Measurements from ENCODE around the gene RFK. TPM values are rescaled to one million over a fixed set of nuclear protein-coding genes. Genes with fewer than 3 reads are reported as not detected.
"Not testable (repeated sequence)": the region's sequence is repeated elsewhere in the genome, so short reads cannot be mapped to it uniquely, and the experiment has no call there.

Gene RFK
- total RNA-seq, 3 donors from 2014 or later (not counting 1 experiment from before 2014, with no cell fraction given), result 8.7 to 11.5 (median 9.2) TPM

DNA sequence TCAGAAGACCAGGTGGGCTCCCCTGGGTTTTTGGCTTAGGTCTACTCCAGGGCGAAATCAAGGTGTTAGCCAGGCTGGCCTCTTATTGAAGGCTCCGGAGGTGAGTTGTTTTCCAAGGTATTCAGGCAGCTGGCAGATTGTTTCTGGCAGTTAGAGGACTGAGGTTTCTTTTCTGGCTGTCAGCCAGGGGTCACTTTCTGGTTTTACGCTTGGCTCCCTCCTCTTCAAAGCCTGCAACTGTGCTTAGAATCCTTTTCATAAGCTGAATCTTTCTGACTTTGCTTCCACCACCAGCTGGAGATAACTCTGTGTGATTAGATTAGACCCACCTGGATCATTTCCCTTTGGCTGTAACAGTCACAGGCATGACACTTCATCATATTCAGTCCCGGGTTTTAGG is 24.6 kb downstream of the RFK start:
- H3K36me3 Mint-ChIP-seq, result no peaks in the 10 kb centered on the region
- no peak overlapping the region for H3K27ac Mint-ChIP-seq
- Histone ChIP-seq H3K27ac (ENCODE audit: low read length) (no peak overlapping the region), H3K4me3 (ENCODE audit: low read length) (no peak overlapping the region), H3K9me3 (ENCODE audit: control insufficient read depth, insufficient read depth, low read length) (no peaks in the 10 kb centered on the region), H3K4me1 (ENCODE audit: control insufficient read depth, insufficient read depth, low read length) (no peaks in the 10 kb centered on the region), H3K36me3 (ENCODE audit: control insufficient read depth, insufficient read depth, low read length) (no peaks in the 10 kb centered on the region), H3K27me3 (ENCODE audit: control insufficient read depth, insufficient read depth, low read length) (no peaks in the 10 kb centered on the region)
- TF ChIP-seq, protein P1, sequence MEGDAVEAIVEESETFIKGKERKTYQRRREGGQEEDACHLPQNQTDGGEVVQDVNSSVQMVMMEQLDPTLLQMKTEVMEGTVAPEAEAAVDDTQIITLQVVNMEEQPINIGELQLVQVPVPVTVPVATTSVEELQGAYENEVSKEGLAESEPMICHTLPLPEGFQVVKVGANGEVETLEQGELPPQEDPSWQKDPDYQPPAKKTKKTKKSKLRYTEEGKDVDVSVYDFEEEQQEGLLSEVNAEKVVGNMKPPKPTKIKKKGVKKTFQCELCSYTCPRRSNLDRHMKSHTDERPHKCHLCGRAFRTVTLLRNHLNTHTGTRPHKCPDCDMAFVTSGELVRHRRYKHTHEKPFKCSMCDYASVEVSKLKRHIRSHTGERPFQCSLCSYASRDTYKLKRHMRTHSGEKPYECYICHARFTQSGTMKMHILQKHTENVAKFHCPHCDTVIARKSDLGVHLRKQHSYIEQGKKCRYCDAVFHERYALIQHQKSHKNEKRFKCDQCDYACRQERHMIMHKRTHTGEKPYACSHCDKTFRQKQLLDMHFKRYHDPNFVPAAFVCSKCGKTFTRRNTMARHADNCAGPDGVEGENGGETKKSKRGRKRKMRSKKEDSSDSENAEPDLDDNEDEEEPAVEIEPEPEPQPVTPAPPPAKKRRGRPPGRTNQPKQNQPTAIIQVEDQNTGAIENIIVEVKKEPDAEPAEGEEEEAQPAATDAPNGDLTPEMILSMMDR (IDR thresholded peaks at IDR 0.05), result no peak
- no peaks in the 10 kb centered on the region for H3K9me3 Mint-ChIP-seq
- peaks cover 4 to 7% of the 10 kb centered on the region in 2 donors for H3K27me3 Mint-ChIP-seq (ENCODE audit: low read depth in 2 of 2)
- ATAC-seq (no peak), DNase-seq (no peak)
- intact Hi-C loops (cut with micrococcal nuclease), result no loop called here
- no peaks in the 10 kb centered on the region for H3K4me1 Mint-ChIP-seq
- H3K4me3 Mint-ChIP-seq, result no peak overlapping the region
- 41% methylated on average over 3 of the region's 4 CpGs for WGBS (ENCODE audit: insufficient coverage)

DNA sequence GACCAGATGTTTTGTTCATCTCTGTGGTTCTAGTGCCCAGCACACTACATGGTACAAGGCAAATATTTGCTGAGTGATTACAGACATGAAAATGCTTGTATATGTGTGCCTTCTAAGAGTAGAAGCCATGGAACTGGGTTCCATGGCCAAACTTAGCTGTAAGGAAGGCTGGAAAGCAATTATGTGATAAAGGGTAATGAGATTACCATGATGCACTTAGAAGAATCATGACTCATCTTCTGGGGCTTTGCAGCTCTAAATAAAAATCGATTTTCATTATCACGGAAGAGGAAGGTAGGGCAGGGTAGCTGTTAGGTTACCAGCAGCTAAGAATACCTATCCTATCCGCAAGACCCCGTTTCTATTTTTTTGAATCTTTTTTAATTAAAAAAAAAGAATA is 28.0 kb downstream of the RFK start:
- Histone ChIP-seq H3K27ac (ENCODE audit: low read length) (no peak overlapping the region), H3K9me3 (ENCODE audit: control insufficient read depth, insufficient read depth, low read length) (no peaks in the 10 kb centered on the region), H3K36me3 (ENCODE audit: control insufficient read depth, insufficient read depth, low read length) (no peaks in the 10 kb centered on the region), H3K4me1 (ENCODE audit: control insufficient read depth, insufficient read depth, low read length) (no peaks in the 10 kb centered on the region), H3K27me3 (ENCODE audit: control insufficient read depth, insufficient read depth, low read length) (no peaks in the 10 kb centered on the region), H3K4me3 (ENCODE audit: low read length) (no peak overlapping the region)
- peaks cover 12 to 24% of the 10 kb centered on the region in 2 donors for H3K27me3 Mint-ChIP-seq (ENCODE audit: low read depth in 2 of 2)
- intact Hi-C loops (cut with micrococcal nuclease), result no loop called here
- TF ChIP-seq, protein P1 (IDR thresholded peaks at IDR 0.05), result no peak
- ATAC-seq (no peak), DNase-seq (no peak)
- H3K4me1 Mint-ChIP-seq, result no peaks in the 10 kb centered on the region
- no peaks in the 10 kb centered on the region for H3K36me3 Mint-ChIP-seq
- no peaks in the 10 kb centered on the region for H3K9me3 Mint-ChIP-seq
- H3K4me3 Mint-ChIP-seq, result no peak overlapping the region
- no peak overlapping the region for H3K27ac Mint-ChIP-seq
- WGBS (ENCODE audit: insufficient coverage), result 90% methylated on average over 3 of the region's 4 CpGs

DNA sequence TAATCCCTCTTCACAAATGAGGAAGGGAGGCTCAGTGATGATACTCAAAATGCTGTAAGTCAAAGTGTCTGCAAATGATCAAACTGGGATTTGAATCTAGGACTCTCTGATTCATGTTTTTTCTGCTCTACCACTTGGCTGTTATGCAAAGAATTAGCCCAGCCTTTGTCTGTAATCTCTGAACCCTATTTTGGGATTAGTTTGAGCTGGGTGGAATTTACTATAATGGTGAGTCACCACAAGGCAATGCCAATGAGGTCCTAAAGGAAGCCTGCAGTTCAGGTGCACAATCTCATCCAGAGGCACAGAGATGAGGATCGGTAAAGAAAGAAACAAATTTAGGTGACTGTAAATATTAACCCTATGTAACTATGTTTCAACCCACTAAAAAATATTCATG is 29.2 kb downstream of the RFK start:
- TF ChIP-seq, protein P1 (IDR thresholded peaks at IDR 0.05), result no peak

DNA sequence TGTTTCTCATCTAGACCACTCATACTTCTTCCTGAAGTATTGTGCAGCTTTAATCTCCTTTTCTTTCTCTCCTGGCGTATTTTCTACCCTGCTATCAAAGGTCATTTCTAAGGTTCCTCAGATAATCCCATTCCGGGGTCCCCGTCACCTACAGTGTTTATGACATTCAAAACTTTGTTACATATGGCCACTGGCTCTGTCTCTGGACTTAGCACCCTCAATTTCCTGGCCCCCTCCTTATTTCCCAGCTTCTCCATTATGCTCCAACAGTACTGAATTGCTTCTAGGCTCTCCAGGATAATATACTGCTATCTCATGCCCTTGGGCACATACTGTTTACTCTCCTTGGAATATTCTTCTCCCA is 31.2 kb downstream of the RFK start:
- no peak for ATAC-seq
- Mint-ChIP-seq H3K27me3 (ENCODE audit: low read depth in 2 of 2) (peaks cover 12 to 24% of the 10 kb centered on the region in 2 donors), H3K9me3 (no peaks in the 10 kb centered on the region), H3K36me3 (no peaks in the 10 kb centered on the region), H3K4me3 (no peak overlapping the region), H3K27ac (no peak overlapping the region), H3K4me1 (no peaks in the 10 kb centered on the region)
- DNase-seq, result no peak
- Histone ChIP-seq H3K9me3 (ENCODE audit: control insufficient read depth, insufficient read depth, low read length) (no peaks in the 10 kb centered on the region), H3K4me3 (ENCODE audit: low read length) (no peak overlapping the region), H3K4me1 (ENCODE audit: control insufficient read depth, insufficient read depth, low read length) (no peaks in the 10 kb centered on the region), H3K27me3 (ENCODE audit: control insufficient read depth, insufficient read depth, low read length) (no peaks in the 10 kb centered on the region), H3K27ac (ENCODE audit: low read length) (no peak overlapping the region), H3K36me3 (ENCODE audit: control insufficient read depth, insufficient read depth, low read length) (no peaks in the 10 kb centered on the region)
- TF ChIP-seq, protein P1 (IDR thresholded peaks at IDR 0.05), result no peak
- WGBS (ENCODE audit: insufficient coverage), result 91% methylated on average over 3 of the region's 3 CpGs
- intact Hi-C loops (cut with micrococcal nuclease), result no loop called here

More for the DNA sequence above, 29.2 kb downstream of the RFK start:
- no peak for ATAC-seq
- no peaks in the 10 kb centered on the region for H3K9me3 ChIP-seq (ENCODE audit: control insufficient read depth, insufficient read depth, low read length)
- H3K4me1 Mint-ChIP-seq, result no peaks in the 10 kb centered on the region
- H3K9me3 Mint-ChIP-seq, result no peaks in the 10 kb centered on the region
- DNase-seq, result no peak
- H3K27ac ChIP-seq (ENCODE audit: low read length), result no peak overlapping the region
- H3K4me3 ChIP-seq (ENCODE audit: low read length), result no peak overlapping the region
- no peaks in the 10 kb centered on the region for H3K36me3 ChIP-seq (ENCODE audit: control insufficient read depth, insufficient read depth, low read length)
- intact Hi-C loops (cut with micrococcal nuclease), result no loop called here
- no peaks in the 10 kb centered on the region for H3K4me1 ChIP-seq (ENCODE audit: control insufficient read depth, insufficient read depth, low read length)
- no CpG with 5 or more reads among the region's 1 CpG for WGBS (ENCODE audit: insufficient coverage)
- H3K27me3 Mint-ChIP-seq (ENCODE audit: low read depth in 2 of 2), result peaks cover 12 to 24% of the 10 kb centered on the region in 2 donors
- no peaks in the 10 kb centered on the region for H3K36me3 Mint-ChIP-seq
- no peak overlapping the region for H3K27ac Mint-ChIP-seq
- H3K27me3 ChIP-seq (ENCODE audit: control insufficient read depth, insufficient read depth, low read length), result no peaks in the 10 kb centered on the region
- H3K4me3 Mint-ChIP-seq, result no peak overlapping the region

DNA sequence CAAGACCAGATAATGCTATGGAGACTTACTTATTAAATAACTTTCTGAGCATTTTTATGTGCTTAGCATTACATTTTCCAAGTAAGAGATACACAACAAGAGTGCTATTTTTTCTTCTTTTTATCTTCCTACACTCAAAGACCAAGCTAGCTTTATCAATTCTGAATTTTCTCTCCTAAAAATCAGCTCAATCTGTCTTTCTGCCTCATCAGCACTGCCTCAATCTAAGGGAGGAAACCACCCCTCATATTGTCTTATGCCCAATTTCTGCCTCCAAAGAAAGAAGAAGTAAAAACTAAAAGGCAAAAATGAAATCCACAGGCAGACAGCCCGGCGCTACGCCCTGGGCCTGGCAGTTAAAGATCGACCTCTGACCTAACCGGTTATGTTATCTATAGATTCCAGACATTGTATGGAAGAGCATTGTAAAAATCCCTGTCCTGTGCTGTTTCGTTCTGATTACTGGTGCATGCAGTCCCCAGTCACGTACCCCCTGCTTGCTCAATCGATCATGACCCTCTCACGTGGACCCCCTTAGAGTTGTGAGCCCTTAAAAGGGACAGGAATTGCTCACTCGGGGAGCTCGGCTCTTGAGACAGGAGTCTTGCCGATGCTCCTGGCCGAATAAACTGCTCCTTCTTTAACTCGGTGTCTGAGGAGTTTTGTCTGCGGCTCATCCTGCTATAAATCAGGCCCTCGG is 31.7 kb downstream of the RFK start:
- intact Hi-C loops (cut with micrococcal nuclease), result not testable (repeated sequence)

More for the DNA sequence above, 31.7 kb downstream of the RFK start:
- not testable (repeated sequence) for H3K27me3 ChIP-seq (ENCODE audit: control insufficient read depth, insufficient read depth, low read length); DNase-seq; H3K4me1 Mint-ChIP-seq; H3K4me3 Mint-ChIP-seq; H3K9me3 Mint-ChIP-seq; H3K36me3 ChIP-seq (ENCODE audit: control insufficient read depth, insufficient read depth, low read length); H3K36me3 Mint-ChIP-seq; H3K4me3 ChIP-seq (ENCODE audit: low read length); H3K9me3 ChIP-seq (ENCODE audit: control insufficient read depth, insufficient read depth, low read length); H3K27ac ChIP-seq (ENCODE audit: low read length); ATAC-seq; H3K4me1 ChIP-seq (ENCODE audit: control insufficient read depth, insufficient read depth, low read length); H3K27ac Mint-ChIP-seq
- peaks cover 12 to 24% of the 10 kb centered on the region in 2 donors for H3K27me3 Mint-ChIP-seq (ENCODE audit: low read depth in 2 of 2)
- WGBS (ENCODE audit: insufficient coverage), result 68% methylated on average over 16 of the region's 16 CpGs

All from natural killer cell (primary cell).